Breast epithelium (tissue), 3 donors: Measurements from ENCODE around the gene RHOBTB1.

Source experiments
- POLR2A ChIP-seq: fragments of 450-650 bp; IDR thresholded peaks from one replicate; pipeline ENCODE4 v1.6.1; 2016; ENCODE audit warnings: antibody characterized with exemption, mild to moderate bottlenecking, moderate library complexity
- POLR2AphosphoS5 ChIP-seq, 3 donors: sonication (generic); formaldehyde crosslinking; IDR thresholded peaks; one replicate each; pipeline ENCODE4 v1.6.1; 2017; ENCODE audit warnings: antibody characterized with exemption in 3 of 3
- TF ChIP-seq, protein P1 (sequence below), 3 donors: fragments of 450-650 bp; IDR thresholded peaks; one replicate each; pipeline ENCODE4 v1.5.1; 2016 to 2017; ENCODE audit warnings: antibody characterized with exemption in 3 of 3, mild to moderate bottlenecking in 3 of 3, moderate library complexity in 3 of 3

DNA sequence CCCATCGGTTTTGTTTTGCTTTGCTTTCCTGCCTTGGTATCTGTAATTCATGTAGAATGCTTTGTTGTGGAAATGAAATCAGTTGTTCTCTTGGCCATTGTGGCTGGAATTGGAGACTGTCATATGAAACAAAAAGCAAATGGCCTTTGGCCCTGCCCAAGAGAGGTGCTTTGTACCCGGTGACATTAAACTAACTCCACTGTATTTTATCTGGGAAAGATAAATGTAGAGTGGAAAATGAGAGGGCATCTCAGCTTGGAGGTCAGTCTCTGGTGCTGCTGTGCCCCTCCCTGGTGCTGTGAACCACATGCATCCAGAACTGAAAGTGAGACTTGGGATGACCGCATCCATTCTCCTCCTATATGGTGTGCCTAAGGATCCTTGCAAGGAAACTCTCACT is 90.3 kb downstream of the RHOBTB1 start:
- TF ChIP-seq, protein P1, sequence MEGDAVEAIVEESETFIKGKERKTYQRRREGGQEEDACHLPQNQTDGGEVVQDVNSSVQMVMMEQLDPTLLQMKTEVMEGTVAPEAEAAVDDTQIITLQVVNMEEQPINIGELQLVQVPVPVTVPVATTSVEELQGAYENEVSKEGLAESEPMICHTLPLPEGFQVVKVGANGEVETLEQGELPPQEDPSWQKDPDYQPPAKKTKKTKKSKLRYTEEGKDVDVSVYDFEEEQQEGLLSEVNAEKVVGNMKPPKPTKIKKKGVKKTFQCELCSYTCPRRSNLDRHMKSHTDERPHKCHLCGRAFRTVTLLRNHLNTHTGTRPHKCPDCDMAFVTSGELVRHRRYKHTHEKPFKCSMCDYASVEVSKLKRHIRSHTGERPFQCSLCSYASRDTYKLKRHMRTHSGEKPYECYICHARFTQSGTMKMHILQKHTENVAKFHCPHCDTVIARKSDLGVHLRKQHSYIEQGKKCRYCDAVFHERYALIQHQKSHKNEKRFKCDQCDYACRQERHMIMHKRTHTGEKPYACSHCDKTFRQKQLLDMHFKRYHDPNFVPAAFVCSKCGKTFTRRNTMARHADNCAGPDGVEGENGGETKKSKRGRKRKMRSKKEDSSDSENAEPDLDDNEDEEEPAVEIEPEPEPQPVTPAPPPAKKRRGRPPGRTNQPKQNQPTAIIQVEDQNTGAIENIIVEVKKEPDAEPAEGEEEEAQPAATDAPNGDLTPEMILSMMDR (IDR thresholded peaks at IDR 0.05): no peak
- no peak for TF ChIP-seq POLR2AphosphoS5 (IDR thresholded peaks at IDR 0.05)
- TF ChIP-seq POLR2A: no peak
